ENCODE data around the gene RNF31.

RNF31 gene

DNA sequence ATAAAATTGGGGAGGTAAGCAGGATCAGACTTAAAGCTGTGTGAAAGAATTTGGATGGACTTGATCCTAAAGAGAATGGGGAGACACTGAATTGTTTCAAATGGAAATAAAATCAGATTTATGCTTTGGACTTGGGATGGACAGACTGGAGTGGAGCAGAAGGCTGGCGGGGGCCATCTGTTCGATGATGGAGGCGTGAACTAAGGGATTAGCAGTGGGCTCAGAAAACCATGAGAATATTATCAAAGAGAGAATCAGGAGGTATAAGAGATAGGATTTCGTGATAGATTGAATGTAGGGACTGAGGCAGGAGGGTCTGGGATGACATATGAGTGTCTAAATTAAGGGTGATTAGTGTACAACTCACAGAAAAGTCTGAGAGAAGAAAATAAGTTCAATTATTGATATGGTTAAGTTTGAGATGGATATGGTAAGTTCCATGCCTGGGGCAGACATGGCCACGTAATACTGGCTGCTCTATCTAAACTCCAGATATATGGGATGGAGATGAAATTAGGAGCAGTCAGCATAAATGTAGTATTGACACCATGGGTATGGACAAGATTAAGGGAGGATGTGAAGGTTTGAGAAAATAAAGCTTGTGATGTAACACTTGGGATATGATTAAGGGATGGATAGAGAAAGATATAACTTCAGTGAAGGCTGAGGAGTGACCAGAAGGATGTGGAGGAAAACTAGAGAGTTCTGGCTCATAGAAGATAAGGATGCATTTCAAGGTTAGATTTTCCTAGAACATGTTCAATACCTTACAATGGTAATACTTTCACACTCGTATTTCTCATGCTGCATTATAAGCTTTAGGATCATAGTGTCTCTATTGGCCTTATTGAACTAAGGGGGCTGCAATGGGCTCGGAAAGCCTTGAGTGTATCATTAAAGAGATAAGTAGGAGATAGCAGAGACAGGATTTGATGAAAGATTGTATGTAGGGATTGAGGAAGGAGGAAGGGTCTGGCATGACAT is 57.2 kb downstream of the RNF31 start:
- no peak for FAIRE-seq

DNA sequence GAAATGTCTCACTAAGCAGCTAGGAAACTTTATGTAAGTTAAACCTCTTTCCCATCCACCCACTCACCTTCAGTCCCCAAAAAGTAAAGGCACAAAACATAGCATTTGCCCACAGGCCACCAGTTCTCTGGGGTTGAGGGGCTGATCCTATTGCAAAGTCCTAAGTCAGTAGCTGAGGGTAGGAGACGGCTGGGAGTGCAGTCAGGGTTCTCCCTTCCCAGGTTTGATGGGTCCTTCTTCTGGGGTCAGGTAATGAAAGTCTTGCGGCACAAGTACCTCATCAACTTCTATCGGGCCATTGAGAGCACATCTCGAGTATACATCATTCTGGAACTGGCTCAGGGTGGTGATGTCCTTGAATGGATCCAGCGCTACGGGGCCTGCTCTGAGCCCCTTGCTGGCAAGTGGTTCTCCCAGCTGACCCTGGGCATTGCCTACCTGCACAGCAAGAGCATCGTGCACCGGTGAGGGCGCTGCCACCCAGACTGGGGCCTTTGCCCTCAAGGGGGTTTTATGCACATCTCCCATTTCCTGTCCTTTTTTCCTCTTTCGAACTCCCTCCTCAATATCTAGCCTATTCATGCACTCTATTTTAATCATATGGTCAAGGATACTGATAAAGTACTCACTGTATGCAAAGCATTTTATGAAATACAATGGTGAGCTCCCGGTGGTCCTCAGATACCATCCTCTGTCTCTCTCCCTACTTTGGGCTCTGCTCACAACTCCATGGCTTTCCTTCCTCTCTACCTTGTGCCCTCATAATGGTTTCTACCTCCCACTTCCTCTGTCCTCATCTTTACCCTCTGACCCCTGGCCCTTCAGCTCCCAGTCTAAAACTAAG is 59.2 kb downstream of the RNF31 start:
- FAIRE-seq = no peak

DNA sequence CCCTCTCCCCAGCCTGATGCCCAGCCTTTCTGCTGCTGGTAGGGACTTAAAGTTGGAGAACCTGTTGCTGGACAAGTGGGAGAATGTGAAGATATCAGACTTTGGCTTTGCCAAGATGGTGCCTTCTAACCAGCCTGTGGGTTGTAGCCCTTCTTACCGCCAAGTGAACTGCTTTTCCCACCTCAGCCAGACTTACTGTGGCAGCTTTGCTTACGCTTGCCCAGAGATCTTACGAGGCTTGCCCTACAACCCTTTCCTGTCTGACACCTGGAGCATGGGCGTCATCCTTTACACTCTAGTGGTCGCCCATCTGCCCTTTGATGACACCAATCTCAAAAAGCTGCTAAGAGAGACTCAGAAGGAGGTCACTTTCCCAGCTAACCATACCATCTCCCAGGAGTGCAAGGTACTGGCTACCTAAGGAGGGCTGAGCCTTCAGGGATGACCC is 59.8 kb downstream of the RNF31 start:
- FAIRE-seq = no peak

DNA sequence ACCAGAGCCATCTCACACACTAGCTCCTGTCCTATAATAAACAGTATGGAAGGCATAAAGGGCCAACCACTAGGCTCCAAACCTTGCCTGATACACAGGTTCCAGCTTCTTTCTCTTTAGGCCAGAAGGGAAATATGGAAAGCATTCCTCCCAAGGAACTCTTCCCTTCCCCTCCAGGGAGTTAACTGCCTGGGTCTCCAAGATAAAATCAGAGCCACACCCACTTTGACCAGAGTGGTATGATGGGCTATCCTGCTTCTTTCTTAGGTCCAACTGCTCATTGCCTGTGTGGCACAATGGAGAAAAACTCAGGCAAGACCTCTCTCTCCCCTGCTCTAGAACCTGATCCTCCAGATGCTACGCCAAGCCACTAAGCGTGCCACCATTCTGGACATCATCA is 60.3 kb downstream of the RNF31 start:
- FAIRE-seq = no peak

Measured in endometrium (tissue), 2 donors.